HEK293 (cell line): Measurements from ENCODE around the gene NMNAT2.

Source experiments
- CTCF ChIA-PET: fragments of 350-600 bp; formaldehyde crosslinking; extraction: SDS; loops from one replicate; lab custom pipeline; 2021; ENCODE audit warnings: antibody characterized with exemption; lab: Yijun Ruan, JAX
- POLR2A ChIA-PET: fragments of 300-600 bp; formaldehyde crosslinking; extraction: SDS; loops from one replicate; lab custom pipeline; 2020; ENCODE audit warnings: antibody characterized with exemption, inconsistent platforms; lab: Yijun Ruan, JAX
- H3K27ac ChIP-seq: fragments of 200-500 bp; sonication (Bioruptor generic); 2 replicates; pipeline ENCODE4 v1.5.1; 2014; ENCODE audit warnings: low read depth, low read length, control low read depth, inconsistent platforms; ENCODE audit errors: extremely low read depth
- H3K36me3 ChIP-seq, 2 experiments: fragments of 200-500 bp in 1 of 2; sonication (Bioruptor generic) in 1 of 2; 1 replicate in 1 of 2; 2 replicates in 1 of 2; pipeline ENCODE4 v1.5.1; 2014 to 2017; ENCODE audit warnings: inconsistent platforms in 2 of 2, low read length in 2 of 2; ENCODE audit not compliant: control insufficient read depth in 2 of 2, insufficient read depth in 1 of 2
- H3K4me1 ChIP-seq: fragments of 200-500 bp; sonication (Bioruptor generic); 2 replicates; pipeline ENCODE4 v1.5.1; 2014; ENCODE audit warnings: mild to moderate bottlenecking, low read length, inconsistent platforms; ENCODE audit not compliant: control insufficient read depth, insufficient read depth
- H3K4me3 ChIP-seq: 2 replicates; pipeline ENCODE4 v1.5.1; 2011; ENCODE audit warnings: low read depth, mild to moderate bottlenecking, control low read depth, low read length, moderate library complexity
- H3K9me3 ChIP-seq: fragments of 200-500 bp; sonication (Bioruptor generic); 2 replicates; pipeline ENCODE4 v1.5.1; 2014; ENCODE audit warnings: low read depth, low read length, inconsistent platforms; ENCODE audit not compliant: control insufficient read depth, insufficient read depth
- KLF10 ChIP-seq: fragments of 450-650 bp; IDR thresholded peaks from 2 replicates; pipeline ENCODE4 v1.5.1; 2018; ENCODE audit warnings: missing biosample characterization, mild to moderate bottlenecking, missing genetic modification characterization
- KLF8 ChIP-seq: fragments of 450-650 bp; formaldehyde crosslinking; IDR thresholded peaks from 2 replicates; pipeline ENCODE4 v1.5.1; 2016; ENCODE audit warnings: missing biosample characterization, missing genetic modification characterization
- KLF9 ChIP-seq: fragments of 450-650 bp; formaldehyde crosslinking; IDR thresholded peaks from 2 replicates; pipeline ENCODE4 v1.5.1; 2016; ENCODE audit warnings: missing biosample characterization, missing genetic modification characterization, low read depth
- SETDB1 ChIP-seq: IDR thresholded peaks from one replicate; pipeline ENCODE4 v1.6.1; 2017; ENCODE audit warnings: mild to moderate bottlenecking, low read length, moderate library complexity, mixed read lengths; ENCODE audit not compliant: insufficient read length
- TRIM28 ChIP-seq: IDR thresholded peaks from 2 replicates; pipeline ENCODE4 v1.6.1; 2011; ENCODE audit warnings: low read length, control low read depth, borderline replicate concordance
- ZNF274 ChIP-seq, 2 experiments: fragments of 200-500 bp in 1 of 2; fragments of 450-650 bp in 1 of 2; sonication (Bioruptor generic) in 1 of 2; formaldehyde crosslinking in 1 of 2; IDR thresholded peaks; 2 replicates each; pipeline versions ENCODE4 v1.5.1 to v1.6.1; 2014 to 2016; ENCODE audit warnings: borderline replicate concordance in 1 of 2, inconsistent platforms in 1 of 2, low read length in 1 of 2, missing biosample characterization in 1 of 2, missing genetic modification characterization in 1 of 2
- ZNF426 ChIP-seq: fragments of 450-650 bp; formaldehyde crosslinking; IDR thresholded peaks from 2 replicates; pipeline ENCODE4 v1.5.1; 2017; ENCODE audit warnings: missing biosample characterization, missing genetic modification characterization, mild to moderate bottlenecking, inconsistent platforms, moderate library complexity
- ZNF548 ChIP-seq: fragments of 450-650 bp; formaldehyde crosslinking; IDR thresholded peaks from 2 replicates; pipeline ENCODE4 v1.5.1; 2016; ENCODE audit warnings: missing biosample characterization, missing genetic modification characterization
- ZNF560 ChIP-seq: fragments of 450-650 bp; formaldehyde crosslinking; IDR thresholded peaks from 2 replicates; pipeline ENCODE4 v1.5.1; 2017; ENCODE audit warnings: missing biosample characterization, missing genetic modification characterization, borderline replicate concordance
- ZNF561 ChIP-seq: fragments of 450-650 bp; IDR thresholded peaks from 2 replicates; pipeline ENCODE4 v1.5.1; 2018; ENCODE audit warnings: missing biosample characterization, missing genetic modification characterization, borderline replicate concordance
- ZNF571 ChIP-seq: fragments of 450-650 bp; formaldehyde crosslinking; IDR thresholded peaks from 2 replicates; pipeline ENCODE4 v1.5.0; 2017; ENCODE audit warnings: missing biosample characterization, missing genetic modification characterization
- ZSCAN16 ChIP-seq: fragments of 450-650 bp; formaldehyde crosslinking; IDR thresholded peaks from 2 replicates; pipeline ENCODE4 v1.5.1; 2016; ENCODE audit warnings: missing biosample characterization, missing genetic modification characterization
- ZSCAN23 ChIP-seq: fragments of 450-650 bp; formaldehyde crosslinking; IDR thresholded peaks from 2 replicates; pipeline ENCODE4 v1.5.1; 2016; ENCODE audit warnings: missing biosample characterization, missing genetic modification characterization
- TF ChIP-seq, protein P1 (sequence below): fragments of 450-650 bp; formaldehyde crosslinking; IDR thresholded peaks from 2 replicates; pipeline ENCODE4 v1.5.1; 2016; ENCODE audit warnings: missing biosample characterization, missing genetic modification characterization
- TF ChIP-seq, protein P2 (sequence below): fragments of 450-650 bp; formaldehyde crosslinking; IDR thresholded peaks from 2 replicates; pipeline ENCODE4 v1.5.1; 2017; ENCODE audit warnings: missing biosample characterization, missing genetic modification characterization
- TF ChIP-seq, protein P3 (sequence below): fragments of 450-650 bp; formaldehyde crosslinking; IDR thresholded peaks from 2 replicates; pipeline ENCODE4 v1.5.1; 2016; ENCODE audit warnings: missing biosample characterization, missing genetic modification characterization
- TF ChIP-seq, protein P4 (sequence below): fragments of 450-650 bp; formaldehyde crosslinking; IDR thresholded peaks from 2 replicates; pipeline ENCODE4 v1.5.1; 2016; ENCODE audit warnings: missing biosample characterization, missing genetic modification characterization
- TF ChIP-seq, protein P5 (sequence below): fragments of 450-650 bp; formaldehyde crosslinking; IDR thresholded peaks from 2 replicates; pipeline ENCODE4 v1.5.1; 2016; ENCODE audit warnings: missing biosample characterization, missing genetic modification characterization

Gene NMNAT2

DNA sequence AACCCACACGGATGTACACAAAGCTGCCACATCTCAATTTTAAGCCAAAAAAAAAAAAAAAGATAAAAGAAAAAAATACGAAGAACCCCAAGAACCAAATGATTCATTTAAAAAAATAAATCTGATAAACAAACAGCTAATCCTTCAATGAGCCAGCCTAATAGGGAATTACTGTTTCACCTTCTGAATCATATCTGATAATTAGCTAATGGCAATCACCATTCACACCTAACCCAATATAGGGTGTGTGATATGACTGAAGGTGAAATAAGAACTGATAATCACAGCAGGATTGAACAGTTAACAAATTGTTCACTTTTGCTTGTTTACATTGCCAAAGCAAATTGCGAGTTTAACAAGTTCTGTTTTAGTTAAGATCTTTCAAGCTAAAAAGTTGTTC lies 170.7 kb downstream of the NMNAT2 start (continued):
- TF ChIP-seq, protein P1, sequence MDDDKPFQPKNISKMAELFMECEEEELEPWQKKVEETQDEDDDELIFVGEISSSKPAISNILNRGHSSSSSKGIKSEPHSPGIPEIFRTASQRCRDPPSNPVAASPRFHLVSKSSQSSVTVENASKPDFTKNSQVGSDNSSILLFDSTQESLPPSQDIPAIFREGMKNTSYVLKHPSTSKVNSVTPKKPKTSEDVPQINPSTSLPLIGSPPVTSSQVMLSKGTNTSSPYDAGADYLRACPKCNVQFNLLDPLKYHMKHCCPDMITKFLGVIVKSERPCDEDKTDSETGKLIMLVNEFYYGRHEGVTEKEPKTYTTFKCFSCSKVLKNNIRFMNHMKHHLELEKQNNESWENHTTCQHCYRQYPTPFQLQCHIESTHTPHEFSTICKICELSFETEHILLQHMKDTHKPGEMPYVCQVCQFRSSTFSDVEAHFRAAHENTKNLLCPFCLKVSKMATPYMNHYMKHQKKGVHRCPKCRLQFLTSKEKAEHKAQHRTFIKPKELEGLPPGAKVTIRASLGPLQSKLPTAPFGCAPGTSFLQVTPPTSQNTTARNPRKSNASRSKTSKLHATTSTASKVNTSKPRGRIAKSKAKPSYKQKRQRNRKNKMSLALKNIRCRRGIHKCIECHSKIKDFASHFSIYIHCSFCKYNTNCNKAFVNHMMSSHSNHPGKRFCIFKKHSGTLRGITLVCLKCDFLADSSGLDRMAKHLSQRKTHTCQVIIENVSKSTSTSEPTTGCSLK (tag by site-specific recombination), result no peak
- TF ChIP-seq, protein P2, sequence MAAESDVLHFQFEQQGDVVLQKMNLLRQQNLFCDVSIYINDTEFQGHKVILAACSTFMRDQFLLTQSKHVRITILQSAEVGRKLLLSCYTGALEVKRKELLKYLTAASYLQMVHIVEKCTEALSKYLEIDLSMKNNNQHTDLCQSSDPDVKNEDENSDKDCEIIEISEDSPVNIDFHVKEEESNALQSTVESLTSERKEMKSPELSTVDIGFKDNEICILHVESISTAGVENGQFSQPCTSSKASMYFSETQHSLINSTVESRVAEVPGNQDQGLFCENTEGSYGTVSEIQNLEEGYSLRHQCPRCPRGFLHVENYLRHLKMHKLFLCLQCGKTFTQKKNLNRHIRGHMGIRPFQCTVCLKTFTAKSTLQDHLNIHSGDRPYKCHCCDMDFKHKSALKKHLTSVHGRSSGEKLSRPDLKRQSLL (tag by site-specific recombination), result no peak

DNA sequence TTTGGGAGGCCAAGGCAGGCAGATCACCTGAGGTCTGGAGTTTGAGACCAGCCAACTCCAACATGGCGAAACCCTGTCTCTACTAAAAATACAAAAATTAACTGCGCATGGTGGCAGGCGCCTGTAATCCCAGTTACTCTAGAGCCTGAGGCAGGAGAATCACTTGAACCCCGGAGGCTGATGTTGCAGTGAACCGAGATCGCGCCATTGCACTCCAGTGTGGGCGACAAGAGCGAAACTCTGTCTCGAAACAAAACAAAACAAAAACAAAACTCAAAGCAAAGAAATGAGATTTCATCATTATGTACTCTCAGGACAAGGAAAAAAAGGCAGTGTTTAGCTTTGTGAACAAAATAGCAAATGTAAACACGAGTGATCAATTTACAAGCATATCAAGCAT lies 171.1 kb downstream of the NMNAT2 start:
- Histone ChIP-seq H3K27ac (no peak overlapping the region), H3K4me3 (no peak overlapping the region), H3K36me3 (no peaks in the 10 kb centered on the region), H3K9me3 (no peaks in the 10 kb centered on the region), H3K4me1 (no peaks in the 10 kb centered on the region)
- TF ChIP-seq KLF9 (tag by site-specific recombination) (no peak), ZNF426 (tag by site-specific recombination) (no peak), KLF8 (no peak), ZNF571 (tag by site-specific recombination) (no peak), ZNF274 (IDR thresholded peaks at IDR 0.05; ENCODE audit: low read length) (no peak), ZNF274 (tag by site-specific recombination; IDR thresholded peaks at IDR 0.05; ENCODE audit: borderline replicate concordance) (no peak), ZSCAN23 (no peak), ZNF548 (tag by site-specific recombination) (no peak), SETDB1 (no peak), KLF10 (tag by site-specific recombination) (no peak)
- POLR2A ChIA-PET, result interaction anchor here (0.7 kb wide), 1 partner anchor 9 kb away, joined by 5 read pairs; no protein-coding TSS in a partner anchor
- CTCF ChIA-PET, result interaction anchor here (0.8 to 2.7 kb wide), 4 partner anchors 10 to 34 kb away, joined by 5 to 15 read pairs (median 6); no protein-coding TSS in a partner anchor

DNA sequence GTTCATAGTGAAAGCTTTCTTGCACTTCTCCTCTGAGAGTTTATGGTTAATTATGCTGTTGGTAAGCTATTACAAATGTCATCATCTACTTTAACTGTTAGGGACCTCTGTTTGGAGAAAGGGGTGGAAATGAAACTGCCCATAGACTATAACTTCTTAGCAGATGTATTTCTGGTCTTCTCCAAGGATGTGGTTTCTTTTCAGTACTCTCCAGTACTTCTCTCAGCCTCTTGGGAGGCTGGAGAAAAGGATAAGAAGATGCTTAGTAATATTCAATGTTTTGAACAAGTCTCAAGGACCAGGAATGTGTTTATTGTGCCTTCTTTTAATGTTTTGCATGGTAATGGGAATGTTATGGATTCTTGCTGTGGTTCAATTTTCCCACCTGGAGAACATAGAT lies 171.7 kb downstream of the NMNAT2 start:
- CTCF ChIA-PET, result interaction anchor here (0.5 to 2.7 kb wide), 3 partner anchors 11 to 60 kb away, joined by 3 to 15 read pairs (median 3); no protein-coding TSS in a partner anchor
- Histone ChIP-seq H3K9me3 (no peaks in the 10 kb centered on the region), H3K4me3 (no peak overlapping the region), H3K27ac (no peak overlapping the region), H3K36me3 (no peaks in the 10 kb centered on the region), H3K4me1 (no peaks in the 10 kb centered on the region)
- TF ChIP-seq TRIM28, result no peak
- TF ChIP-seq, protein P3, sequence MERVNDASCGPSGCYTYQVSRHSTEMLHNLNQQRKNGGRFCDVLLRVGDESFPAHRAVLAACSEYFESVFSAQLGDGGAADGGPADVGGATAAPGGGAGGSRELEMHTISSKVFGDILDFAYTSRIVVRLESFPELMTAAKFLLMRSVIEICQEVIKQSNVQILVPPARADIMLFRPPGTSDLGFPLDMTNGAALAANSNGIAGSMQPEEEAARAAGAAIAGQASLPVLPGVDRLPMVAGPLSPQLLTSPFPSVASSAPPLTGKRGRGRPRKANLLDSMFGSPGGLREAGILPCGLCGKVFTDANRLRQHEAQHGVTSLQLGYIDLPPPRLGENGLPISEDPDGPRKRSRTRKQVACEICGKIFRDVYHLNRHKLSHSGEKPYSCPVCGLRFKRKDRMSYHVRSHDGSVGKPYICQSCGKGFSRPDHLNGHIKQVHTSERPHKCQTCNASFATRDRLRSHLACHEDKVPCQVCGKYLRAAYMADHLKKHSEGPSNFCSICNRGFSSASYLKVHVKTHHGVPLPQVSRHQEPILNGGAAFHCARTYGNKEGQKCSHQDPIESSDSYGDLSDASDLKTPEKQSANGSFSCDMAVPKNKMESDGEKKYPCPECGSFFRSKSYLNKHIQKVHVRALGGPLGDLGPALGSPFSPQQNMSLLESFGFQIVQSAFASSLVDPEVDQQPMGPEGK (tag by site-specific recombination), result no peak
- TF ChIP-seq, protein P4, sequence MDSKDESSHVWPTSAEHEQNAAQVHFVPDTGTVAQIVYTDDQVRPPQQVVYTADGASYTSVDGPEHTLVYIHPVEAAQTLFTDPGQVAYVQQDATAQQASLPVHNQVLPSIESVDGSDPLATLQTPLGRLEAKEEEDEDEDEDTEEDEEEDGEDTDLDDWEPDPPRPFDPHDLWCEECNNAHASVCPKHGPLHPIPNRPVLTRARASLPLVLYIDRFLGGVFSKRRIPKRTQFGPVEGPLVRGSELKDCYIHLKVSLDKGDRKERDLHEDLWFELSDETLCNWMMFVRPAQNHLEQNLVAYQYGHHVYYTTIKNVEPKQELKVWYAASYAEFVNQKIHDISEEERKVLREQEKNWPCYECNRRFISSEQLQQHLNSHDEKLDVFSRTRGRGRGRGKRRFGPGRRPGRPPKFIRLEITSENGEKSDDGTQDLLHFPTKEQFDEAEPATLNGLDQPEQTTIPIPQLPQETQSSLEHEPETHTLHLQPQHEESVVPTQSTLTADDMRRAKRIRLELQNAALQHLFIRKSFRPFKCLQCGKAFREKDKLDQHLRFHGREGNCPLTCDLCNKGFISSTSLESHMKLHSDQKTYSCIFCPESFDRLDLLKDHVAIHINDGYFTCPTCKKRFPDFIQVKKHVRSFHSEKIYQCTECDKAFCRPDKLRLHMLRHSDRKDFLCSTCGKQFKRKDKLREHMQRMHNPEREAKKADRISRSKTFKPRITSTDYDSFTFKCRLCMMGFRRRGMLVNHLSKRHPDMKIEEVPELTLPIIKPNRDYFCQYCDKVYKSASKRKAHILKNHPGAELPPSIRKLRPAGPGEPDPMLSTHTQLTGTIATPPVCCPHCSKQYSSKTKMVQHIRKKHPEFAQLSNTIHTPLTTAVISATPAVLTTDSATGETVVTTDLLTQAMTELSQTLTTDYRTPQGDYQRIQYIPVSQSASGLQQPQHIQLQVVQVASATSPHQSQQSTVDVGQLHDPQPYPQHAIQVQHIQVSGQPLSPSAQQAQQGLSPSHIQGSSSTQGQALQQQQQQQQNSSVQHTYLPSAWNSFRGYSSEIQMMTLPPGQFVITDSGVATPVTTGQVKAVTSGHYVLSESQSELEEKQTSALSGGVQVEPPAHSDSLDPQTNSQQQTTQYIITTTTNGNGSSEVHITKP (tag by site-specific recombination), result no peak
- no peak for TF ChIP-seq ZNF560
- TF ChIP-seq, protein P5, sequence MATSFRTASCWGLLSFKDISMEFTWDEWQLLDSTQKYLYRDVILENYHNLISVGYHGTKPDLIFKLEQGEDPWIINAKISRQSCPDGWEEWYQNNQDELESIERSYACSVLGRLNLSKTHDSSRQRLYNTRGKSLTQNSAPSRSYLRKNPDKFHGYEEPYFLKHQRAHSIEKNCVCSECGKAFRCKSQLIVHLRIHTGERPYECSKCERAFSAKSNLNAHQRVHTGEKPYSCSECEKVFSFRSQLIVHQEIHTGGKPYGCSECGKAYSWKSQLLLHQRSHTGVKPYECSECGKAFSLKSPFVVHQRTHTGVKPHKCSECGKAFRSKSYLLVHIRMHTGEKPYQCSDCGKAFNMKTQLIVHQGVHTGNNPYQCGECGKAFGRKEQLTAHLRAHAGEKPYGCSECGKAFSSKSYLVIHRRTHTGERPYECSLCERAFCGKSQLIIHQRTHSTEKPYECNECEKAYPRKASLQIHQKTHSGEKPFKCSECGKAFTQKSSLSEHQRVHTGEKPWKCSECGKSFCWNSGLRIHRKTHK (tag by site-specific recombination), result no peak
- TF ChIP-seq ZSCAN16, result no peak
- no peak for TF ChIP-seq ZNF561
- TF ChIP-seq, all 188 proteins: peak for 0
- POLR2A ChIA-PET, result no interaction called here
